ENCODE results near the gene CYTH3.

DNA sequence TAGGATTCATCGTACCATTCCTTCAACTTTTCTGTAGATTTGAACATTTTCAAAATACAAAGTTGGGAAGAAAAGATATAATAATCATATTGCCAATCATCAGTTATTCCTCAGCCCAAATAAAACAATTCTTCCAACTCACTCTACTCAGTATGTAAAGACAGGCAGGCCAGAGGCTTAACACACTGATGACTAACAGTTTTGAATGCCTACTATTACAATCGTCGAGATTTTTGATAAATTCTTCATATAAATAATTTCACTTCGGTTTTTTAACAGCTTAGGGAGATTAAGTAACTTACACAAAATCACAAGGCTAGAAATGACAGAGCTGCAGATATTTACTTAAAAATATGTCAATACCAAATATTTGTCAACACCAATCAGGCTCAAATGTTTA lies 17.6 kb downstream of the CYTH3 start:
- TF ChIP-seq, protein P1, sequence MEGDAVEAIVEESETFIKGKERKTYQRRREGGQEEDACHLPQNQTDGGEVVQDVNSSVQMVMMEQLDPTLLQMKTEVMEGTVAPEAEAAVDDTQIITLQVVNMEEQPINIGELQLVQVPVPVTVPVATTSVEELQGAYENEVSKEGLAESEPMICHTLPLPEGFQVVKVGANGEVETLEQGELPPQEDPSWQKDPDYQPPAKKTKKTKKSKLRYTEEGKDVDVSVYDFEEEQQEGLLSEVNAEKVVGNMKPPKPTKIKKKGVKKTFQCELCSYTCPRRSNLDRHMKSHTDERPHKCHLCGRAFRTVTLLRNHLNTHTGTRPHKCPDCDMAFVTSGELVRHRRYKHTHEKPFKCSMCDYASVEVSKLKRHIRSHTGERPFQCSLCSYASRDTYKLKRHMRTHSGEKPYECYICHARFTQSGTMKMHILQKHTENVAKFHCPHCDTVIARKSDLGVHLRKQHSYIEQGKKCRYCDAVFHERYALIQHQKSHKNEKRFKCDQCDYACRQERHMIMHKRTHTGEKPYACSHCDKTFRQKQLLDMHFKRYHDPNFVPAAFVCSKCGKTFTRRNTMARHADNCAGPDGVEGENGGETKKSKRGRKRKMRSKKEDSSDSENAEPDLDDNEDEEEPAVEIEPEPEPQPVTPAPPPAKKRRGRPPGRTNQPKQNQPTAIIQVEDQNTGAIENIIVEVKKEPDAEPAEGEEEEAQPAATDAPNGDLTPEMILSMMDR (conservative IDR thresholded peaks at IDR 0.05 in 1 of 2, IDR thresholded peaks at IDR 0.05 in 1 of 2; ENCODE audit: low read depth in 1 of 2, low read length in 2 of 2) = no peak
- TF ChIP-seq EZH2 (IDR thresholded peaks at IDR 0.05; ENCODE audit: low read length, missing control alignments) = no peak

Measured in fibroblast of lung (primary cell).